HG03342 (cell line): ENCODE data around the gene CENPM.

ENCODE experiments used
- ATAC-seq: cut with Tn5 transposase; IDR thresholded peaks from one replicate; pipeline ENCODE4 v1.9.1; 2021; ENCODE audit warnings: mild to moderate bottlenecking, moderate library complexity; ENCODE audit not compliant: unreplicated experiment

The CENPM gene

GRCh38 chr22:41933411-41934177 is 13.4 kb downstream of the CENPM start:
- no peak for ATAC-seq

GRCh38 chr22:41932353-41932752 is 14.6 kb downstream of the CENPM start:
- ATAC-seq = no peak

GRCh38 chr22:41931701-41932269 is 15.2 kb downstream of the CENPM start:
- ATAC-seq = no peak

GRCh38 chr22:41929418-41929810 is 17.5 kb downstream of the CENPM start:
- no peak for ATAC-seq

GRCh38 chr22:41928593-41929417 is 18.1 kb downstream of the CENPM start:
- ATAC-seq = no peak

- ATAC-seq = no peak
These were observed 19.1 kb downstream of the CENPM start for GRCh38 chr22:41927813-41928212.

GRCh38 chr22:41925783-41926460 is 21.0 kb downstream of the CENPM start:
- ATAC-seq = no peak

- ATAC-seq = no peak
These were observed 23.2 kb downstream of the CENPM start for GRCh38 chr22:41923595-41924276.

GRCh38 chr22:41922940-41923594 is 23.9 kb downstream of the CENPM start:
- no peak for ATAC-seq

GRCh38 chr22:41922328-41922727 is 24.6 kb downstream of the CENPM start:
- ATAC-seq = no peak

GRCh38 chr22:41920271-41920976 is 26.5 kb downstream of the CENPM start:
- peak; percentile 17 for ATAC-seq

- peak; percentile 36 for ATAC-seq
These were observed 27.4 kb downstream of the CENPM start for GRCh38 chr22:41919357-41920224.

GRCh38 chr22:41917903-41918791 is 28.8 kb downstream of the CENPM start:
- ATAC-seq = no peak

- no peak for ATAC-seq
These were observed 29.5 kb downstream of the CENPM start for GRCh38 chr22:41917375-41917902.

GRCh38 chr22:41916745-41917358 is 30.1 kb downstream of the CENPM start:
- ATAC-seq = no peak

GRCh38 chr22:41915786-41916493 is 31.0 kb downstream of the CENPM start:
- no peak for ATAC-seq
